DMS 273 (cell line): ENCODE results near the gene ATP1A4.
A peak's percentile ranks its signal among the peaks of the same experiment; 100 is the strongest.

Source experiments
- DNase-seq: peaks from one replicate; lab custom pipeline; 2025; ENCODE audit not compliant: unreplicated experiment; lab: John Stamatoyannopoulos, UW

Gene ATP1A4

GRCh38 chr1:160169553-160170399 lies 18.4 kb downstream of the ATP1A4 start:
- no peak for DNase-seq

GRCh38 chr1:160171354-160171753 lies 20.0 kb downstream of the ATP1A4 start:
- no peak for DNase-seq

- no peak for DNase-seq
Observed at GRCh38 chr1:160171980-160172379, 20.6 kb downstream of the ATP1A4 start.

- no peak for DNase-seq
Observed at GRCh38 chr1:160177231-160177630, 25.8 kb downstream of the ATP1A4 start.

- no peak for DNase-seq
Observed at GRCh38 chr1:160177667-160178066, 26.3 kb downstream of the ATP1A4 start.

- no peak for DNase-seq
Observed at GRCh38 chr1:160178731-160179130, 27.3 kb downstream of the ATP1A4 start.

- DNase-seq: no peak
Observed at GRCh38 chr1:160179336-160179735, 27.9 kb downstream of the ATP1A4 start.

- DNase-seq: no peak
Observed at GRCh38 chr1:160186246-160186645, 34.8 kb downstream of the ATP1A4 start.

- DNase-seq: no peak
Observed at GRCh38 chr1:160186729-160187128, 35.3 kb downstream of the ATP1A4 start.

GRCh38 chr1:160187407-160187806 lies 36.0 kb downstream of the ATP1A4 start:
- DNase-seq: no peak

GRCh38 chr1:160188341-160188740 lies 36.9 kb downstream of the ATP1A4 start:
- DNase-seq: no peak

- DNase-seq: peak; percentile 72
Observed at GRCh38 chr1:160189649-160190625, 38.5 kb downstream of the ATP1A4 start, which contains the start of gene CASQ1. TSS of gene CASQ1 (plus strand) at chr1:160190575. CDS start at chr1:160190752, 177 bp downstream.

- DNase-seq: no peak
Observed at GRCh38 chr1:160191756-160192155, 40.4 kb downstream of the ATP1A4 start.

GRCh38 chr1:160192234-160192633 lies 40.8 kb downstream of the ATP1A4 start:
- DNase-seq: no peak

GRCh38 chr1:160193091-160193819 lies 41.9 kb downstream of the ATP1A4 start:
- peak; percentile 94 for DNase-seq

GRCh38 chr1:160193832-160194736 lies 42.7 kb downstream of the ATP1A4 start:
- no peak for DNase-seq

- no peak for DNase-seq
Observed at GRCh38 chr1:160194737-160195059, 43.3 kb downstream of the ATP1A4 start.

GRCh38 chr1:160196143-160196542 lies 44.7 kb downstream of the ATP1A4 start:
- DNase-seq: no peak

GRCh38 chr1:160197231-160197630 lies 45.8 kb downstream of the ATP1A4 start:
- DNase-seq: peak; percentile 85

- no peak for DNase-seq
Observed at GRCh38 chr1:160200786-160201185, 49.4 kb downstream of the ATP1A4 start.
